HEK293 (cell line): ENCODE data around the gene SYNJ1.
A peak's percentile ranks its signal among the peaks of the same experiment; 100 is the strongest.
"Not testable (repeated sequence)": the region's sequence is repeated elsewhere in the genome, so short reads cannot be mapped to it uniquely, and the experiment has no call there.

Experiments
- CTCF ChIA-PET: fragments of 350-600 bp; formaldehyde crosslinking; extraction: SDS; loops from one replicate; lab custom pipeline; 2021; ENCODE audit warnings: antibody characterized with exemption; lab: Yijun Ruan, JAX
- POLR2A ChIA-PET: fragments of 300-600 bp; formaldehyde crosslinking; extraction: SDS; loops from one replicate; lab custom pipeline; 2020; ENCODE audit warnings: antibody characterized with exemption, inconsistent platforms; lab: Yijun Ruan, JAX
- H3K27ac ChIP-seq: fragments of 200-500 bp; sonication (Bioruptor generic); 2 replicates; pipeline ENCODE4 v1.5.1; 2014; ENCODE audit warnings: low read depth, low read length, control low read depth, inconsistent platforms; ENCODE audit errors: extremely low read depth
- H3K36me3 ChIP-seq, 2 experiments: fragments of 200-500 bp in 1 of 2; sonication (Bioruptor generic) in 1 of 2; 1 replicate in 1 of 2; 2 replicates in 1 of 2; pipeline ENCODE4 v1.5.1; 2014 to 2017; ENCODE audit warnings: inconsistent platforms in 2 of 2, low read length in 2 of 2; ENCODE audit not compliant: control insufficient read depth in 2 of 2, insufficient read depth in 1 of 2
- H3K4me1 ChIP-seq: fragments of 200-500 bp; sonication (Bioruptor generic); 2 replicates; pipeline ENCODE4 v1.5.1; 2014; ENCODE audit warnings: mild to moderate bottlenecking, low read length, inconsistent platforms; ENCODE audit not compliant: control insufficient read depth, insufficient read depth
- H3K4me3 ChIP-seq: 2 replicates; pipeline ENCODE4 v1.5.1; 2011; ENCODE audit warnings: low read depth, mild to moderate bottlenecking, control low read depth, low read length, moderate library complexity
- H3K9me3 ChIP-seq: fragments of 200-500 bp; sonication (Bioruptor generic); 2 replicates; pipeline ENCODE4 v1.5.1; 2014; ENCODE audit warnings: low read depth, low read length, inconsistent platforms; ENCODE audit not compliant: control insufficient read depth, insufficient read depth
- YY2 ChIP-seq: fragments of 450-650 bp; formaldehyde crosslinking; IDR thresholded peaks from 2 replicates; pipeline ENCODE4 v1.5.1; 2016; ENCODE audit warnings: missing biosample characterization, missing genetic modification characterization
- ZEB2 ChIP-seq: fragments of 450-650 bp; formaldehyde crosslinking; IDR thresholded peaks from 2 replicates; pipeline ENCODE4 v1.5.1; 2016; ENCODE audit warnings: missing biosample characterization, missing genetic modification characterization
- ZFP37 ChIP-seq: fragments of 450-650 bp; formaldehyde crosslinking; IDR thresholded peaks from 2 replicates; pipeline ENCODE4 v1.5.1; 2016; ENCODE audit warnings: missing biosample characterization, missing genetic modification characterization
- ZFP41 ChIP-seq: fragments of 450-650 bp; formaldehyde crosslinking; IDR thresholded peaks from 2 replicates; pipeline ENCODE4 v1.5.1; 2016; ENCODE audit warnings: missing biosample characterization, missing genetic modification characterization, borderline replicate concordance
- ZNF324 ChIP-seq: fragments of 450-650 bp; formaldehyde crosslinking; IDR thresholded peaks from 2 replicates; pipeline ENCODE4 v1.5.1; 2016; ENCODE audit warnings: missing biosample characterization, missing genetic modification characterization
- ZNF529 ChIP-seq: fragments of 450-650 bp; formaldehyde crosslinking; IDR thresholded peaks from 2 replicates; pipeline ENCODE4 v1.5.1; 2017; ENCODE audit warnings: missing genetic modification characterization, missing biosample characterization; ENCODE audit not compliant: insufficient replicate concordance
- ZNF610 ChIP-seq: fragments of 450-650 bp; formaldehyde crosslinking; IDR thresholded peaks from 2 replicates; pipeline ENCODE4 v1.5.1; 2016; ENCODE audit warnings: missing biosample characterization, missing genetic modification characterization, borderline replicate concordance
- ZNF629 ChIP-seq: fragments of 450-650 bp; formaldehyde crosslinking; IDR thresholded peaks from 2 replicates; pipeline ENCODE4 v1.5.1; 2017; ENCODE audit warnings: missing biosample characterization, missing genetic modification characterization
- ZNF660 ChIP-seq: fragments of 450-650 bp; IDR thresholded peaks from 2 replicates; pipeline ENCODE4 v1.5.1; 2018; ENCODE audit warnings: missing biosample characterization, mild to moderate bottlenecking, missing genetic modification characterization
- ZNF701 ChIP-seq: fragments of 450-650 bp; formaldehyde crosslinking; IDR thresholded peaks from 2 replicates; pipeline ENCODE4 v1.5.1; 2016; ENCODE audit warnings: missing biosample characterization, missing genetic modification characterization
- ZNF830 ChIP-seq: fragments of 450-650 bp; IDR thresholded peaks from 2 replicates; pipeline ENCODE4 v1.5.0; 2018; ENCODE audit warnings: missing biosample characterization, missing genetic modification characterization, low read depth, mild to moderate bottlenecking, moderate library complexity
- TF ChIP-seq, protein P1 (sequence below): fragments of 450-650 bp; formaldehyde crosslinking; IDR thresholded peaks from 2 replicates; pipeline ENCODE4 v1.5.1; 2016; ENCODE audit warnings: missing biosample characterization, missing genetic modification characterization, low read depth
- TF ChIP-seq, protein P2 (sequence below): fragments of 450-650 bp; formaldehyde crosslinking; IDR thresholded peaks from 2 replicates; pipeline ENCODE4 v1.5.1; 2016; ENCODE audit warnings: missing biosample characterization, missing genetic modification characterization
- TF ChIP-seq, protein P3 (sequence below): fragments of 450-650 bp; formaldehyde crosslinking; IDR thresholded peaks from 2 replicates; pipeline ENCODE4 v1.5.1; 2016; ENCODE audit warnings: missing biosample characterization, missing genetic modification characterization
- TF ChIP-seq, protein P4 (sequence below): fragments of 450-650 bp; formaldehyde crosslinking; IDR thresholded peaks from 2 replicates; pipeline ENCODE4 v1.5.1; 2017; ENCODE audit warnings: missing biosample characterization, missing genetic modification characterization
- TF ChIP-seq, protein P5 (sequence below): fragments of 450-650 bp; formaldehyde crosslinking; IDR thresholded peaks from 2 replicates; pipeline ENCODE4 v1.5.1; 2016; ENCODE audit warnings: missing biosample characterization, missing genetic modification characterization
- TF ChIP-seq, protein P6 (sequence below): fragments of 450-650 bp; formaldehyde crosslinking; conservative IDR thresholded peaks from 2 replicates; pipeline ENCODE4 v1.5.1; 2016; ENCODE audit warnings: low read depth, missing biosample characterization, missing genetic modification characterization
- TF ChIP-seq, protein P7 (sequence below): fragments of 450-650 bp; formaldehyde crosslinking; IDR thresholded peaks from 2 replicates; pipeline ENCODE4 v1.5.1; 2016; ENCODE audit warnings: missing biosample characterization, missing genetic modification characterization

The SYNJ1 gene

DNA sequence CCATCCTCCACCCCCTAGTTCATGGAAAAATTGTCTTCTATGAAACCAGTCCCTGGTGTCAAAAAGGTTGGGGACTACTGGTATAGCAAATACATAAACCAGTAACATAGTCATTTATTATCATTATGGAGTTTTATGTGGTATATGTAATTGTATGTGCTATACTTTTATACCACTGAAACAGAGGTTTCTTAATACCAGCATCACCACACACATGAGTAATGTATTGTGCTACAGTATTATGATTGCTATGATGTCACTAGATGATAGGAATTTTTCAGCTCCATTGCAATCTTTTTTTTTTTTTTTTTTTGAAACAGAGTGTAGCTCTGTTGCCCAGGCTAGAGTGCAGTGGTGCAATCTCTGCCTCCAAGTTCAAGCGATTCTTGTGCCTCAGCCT, 49.5 kb upstream of the SYNJ1 start (continued):
- TF ChIP-seq ZNF629 (tag by site-specific recombination) (peak; percentile 80), ZFP41 (tag by site-specific recombination) (no peak), ZEB2 (no peak), ZNF529 (tag by site-specific recombination) (no peak), ZNF830 (tag by site-specific recombination) (no peak), ZFP37 (tag by site-specific recombination) (no peak), ZNF324 (tag by site-specific recombination) (0 out of 2 replicates have a peak, but pooled peaks have one; percentile 40)
- TF ChIP-seq, protein P1, sequence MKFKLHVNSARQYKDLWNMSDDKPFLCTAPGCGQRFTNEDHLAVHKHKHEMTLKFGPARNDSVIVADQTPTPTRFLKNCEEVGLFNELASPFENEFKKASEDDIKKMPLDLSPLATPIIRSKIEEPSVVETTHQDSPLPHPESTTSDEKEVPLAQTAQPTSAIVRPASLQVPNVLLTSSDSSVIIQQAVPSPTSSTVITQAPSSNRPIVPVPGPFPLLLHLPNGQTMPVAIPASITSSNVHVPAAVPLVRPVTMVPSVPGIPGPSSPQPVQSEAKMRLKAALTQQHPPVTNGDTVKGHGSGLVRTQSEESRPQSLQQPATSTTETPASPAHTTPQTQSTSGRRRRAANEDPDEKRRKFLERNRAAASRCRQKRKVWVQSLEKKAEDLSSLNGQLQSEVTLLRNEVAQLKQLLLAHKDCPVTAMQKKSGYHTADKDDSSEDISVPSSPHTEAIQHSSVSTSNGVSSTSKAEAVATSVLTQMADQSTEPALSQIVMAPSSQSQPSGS, result peak; percentile 87
- TF ChIP-seq, protein P2, sequence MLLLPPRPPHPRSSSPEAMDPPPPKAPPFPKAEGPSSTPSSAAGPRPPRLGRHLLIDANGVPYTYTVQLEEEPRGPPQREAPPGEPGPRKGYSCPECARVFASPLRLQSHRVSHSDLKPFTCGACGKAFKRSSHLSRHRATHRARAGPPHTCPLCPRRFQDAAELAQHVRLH (tag by site-specific recombination), result no peak
- TF ChIP-seq, protein P3, sequence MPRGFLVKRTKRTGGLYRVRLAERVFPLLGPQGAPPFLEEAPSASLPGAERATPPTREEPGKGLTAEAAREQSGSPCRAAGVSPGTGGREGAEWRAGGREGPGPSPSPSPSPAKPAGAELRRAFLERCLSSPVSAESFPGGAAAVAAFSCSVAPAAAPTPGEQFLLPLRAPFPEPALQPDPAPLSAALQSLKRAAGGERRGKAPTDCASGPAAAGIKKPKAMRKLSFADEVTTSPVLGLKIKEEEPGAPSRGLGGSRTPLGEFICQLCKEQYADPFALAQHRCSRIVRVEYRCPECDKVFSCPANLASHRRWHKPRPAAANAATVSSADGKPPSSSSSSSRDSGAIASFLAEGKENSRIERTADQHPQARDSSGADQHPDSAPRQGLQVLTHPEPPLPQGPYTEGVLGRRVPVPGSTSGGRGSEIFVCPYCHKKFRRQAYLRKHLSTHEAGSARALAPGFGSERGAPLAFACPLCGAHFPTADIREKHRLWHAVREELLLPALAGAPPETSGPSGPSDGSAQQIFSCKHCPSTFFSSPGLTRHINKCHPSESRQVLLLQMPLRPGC, result no peak
- TF ChIP-seq, protein P4, sequence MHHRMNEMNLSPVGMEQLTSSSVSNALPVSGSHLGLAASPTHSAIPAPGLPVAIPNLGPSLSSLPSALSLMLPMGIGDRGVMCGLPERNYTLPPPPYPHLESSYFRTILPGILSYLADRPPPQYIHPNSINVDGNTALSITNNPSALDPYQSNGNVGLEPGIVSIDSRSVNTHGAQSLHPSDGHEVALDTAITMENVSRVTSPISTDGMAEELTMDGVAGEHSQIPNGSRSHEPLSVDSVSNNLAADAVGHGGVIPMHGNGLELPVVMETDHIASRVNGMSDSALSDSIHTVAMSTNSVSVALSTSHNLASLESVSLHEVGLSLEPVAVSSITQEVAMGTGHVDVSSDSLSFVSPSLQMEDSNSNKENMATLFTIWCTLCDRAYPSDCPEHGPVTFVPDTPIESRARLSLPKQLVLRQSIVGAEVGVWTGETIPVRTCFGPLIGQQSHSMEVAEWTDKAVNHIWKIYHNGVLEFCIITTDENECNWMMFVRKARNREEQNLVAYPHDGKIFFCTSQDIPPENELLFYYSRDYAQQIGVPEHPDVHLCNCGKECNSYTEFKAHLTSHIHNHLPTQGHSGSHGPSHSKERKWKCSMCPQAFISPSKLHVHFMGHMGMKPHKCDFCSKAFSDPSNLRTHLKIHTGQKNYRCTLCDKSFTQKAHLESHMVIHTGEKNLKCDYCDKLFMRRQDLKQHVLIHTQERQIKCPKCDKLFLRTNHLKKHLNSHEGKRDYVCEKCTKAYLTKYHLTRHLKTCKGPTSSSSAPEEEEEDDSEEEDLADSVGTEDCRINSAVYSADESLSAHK (tag by site-specific recombination), result no peak

DNA sequence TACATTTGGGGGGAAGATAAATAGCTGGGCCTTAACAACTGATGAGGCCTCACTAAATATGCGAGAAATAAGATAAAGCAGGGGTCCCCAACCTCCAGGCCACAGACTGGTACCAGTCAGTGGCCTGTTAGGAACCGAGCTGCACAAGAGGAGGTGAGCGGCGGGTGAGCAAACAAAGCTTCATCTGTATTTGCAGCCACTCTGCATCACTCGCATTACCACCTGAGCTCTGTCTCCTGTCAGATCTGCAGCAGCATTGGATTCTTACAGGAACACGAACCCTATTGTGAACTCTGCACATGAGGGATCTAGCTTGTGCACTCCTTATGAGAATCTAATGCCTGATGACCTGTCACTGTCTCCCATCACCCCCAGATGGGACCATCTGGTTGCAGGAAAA, 48.9 kb upstream of the SYNJ1 start:
- TF ChIP-seq ZNF701 (tag by site-specific recombination) (no peak), ZFP41 (tag by site-specific recombination) (no peak), YY2 (tag by site-specific recombination) (no peak), ZNF660 (tag by site-specific recombination) (no peak), ZNF610 (tag by site-specific recombination) (peak; percentile 93)
- TF ChIP-seq, protein P5, sequence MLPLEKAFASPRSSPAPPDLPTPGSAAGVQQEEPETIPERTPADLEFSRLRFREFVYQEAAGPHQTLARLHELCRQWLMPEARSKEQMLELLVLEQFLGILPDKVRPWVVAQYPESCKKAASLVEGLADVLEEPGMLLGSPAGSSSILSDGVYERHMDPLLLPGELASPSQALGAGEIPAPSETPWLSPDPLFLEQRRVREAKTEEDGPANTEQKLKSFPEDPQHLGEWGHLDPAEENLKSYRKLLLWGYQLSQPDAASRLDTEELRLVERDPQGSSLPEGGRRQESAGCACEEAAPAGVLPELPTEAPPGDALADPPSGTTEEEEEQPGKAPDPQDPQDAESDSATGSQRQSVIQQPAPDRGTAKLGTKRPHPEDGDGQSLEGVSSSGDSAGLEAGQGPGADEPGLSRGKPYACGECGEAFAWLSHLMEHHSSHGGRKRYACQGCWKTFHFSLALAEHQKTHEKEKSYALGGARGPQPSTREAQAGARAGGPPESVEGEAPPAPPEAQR (tag by site-specific recombination), result no peak
- TF ChIP-seq, protein P6, sequence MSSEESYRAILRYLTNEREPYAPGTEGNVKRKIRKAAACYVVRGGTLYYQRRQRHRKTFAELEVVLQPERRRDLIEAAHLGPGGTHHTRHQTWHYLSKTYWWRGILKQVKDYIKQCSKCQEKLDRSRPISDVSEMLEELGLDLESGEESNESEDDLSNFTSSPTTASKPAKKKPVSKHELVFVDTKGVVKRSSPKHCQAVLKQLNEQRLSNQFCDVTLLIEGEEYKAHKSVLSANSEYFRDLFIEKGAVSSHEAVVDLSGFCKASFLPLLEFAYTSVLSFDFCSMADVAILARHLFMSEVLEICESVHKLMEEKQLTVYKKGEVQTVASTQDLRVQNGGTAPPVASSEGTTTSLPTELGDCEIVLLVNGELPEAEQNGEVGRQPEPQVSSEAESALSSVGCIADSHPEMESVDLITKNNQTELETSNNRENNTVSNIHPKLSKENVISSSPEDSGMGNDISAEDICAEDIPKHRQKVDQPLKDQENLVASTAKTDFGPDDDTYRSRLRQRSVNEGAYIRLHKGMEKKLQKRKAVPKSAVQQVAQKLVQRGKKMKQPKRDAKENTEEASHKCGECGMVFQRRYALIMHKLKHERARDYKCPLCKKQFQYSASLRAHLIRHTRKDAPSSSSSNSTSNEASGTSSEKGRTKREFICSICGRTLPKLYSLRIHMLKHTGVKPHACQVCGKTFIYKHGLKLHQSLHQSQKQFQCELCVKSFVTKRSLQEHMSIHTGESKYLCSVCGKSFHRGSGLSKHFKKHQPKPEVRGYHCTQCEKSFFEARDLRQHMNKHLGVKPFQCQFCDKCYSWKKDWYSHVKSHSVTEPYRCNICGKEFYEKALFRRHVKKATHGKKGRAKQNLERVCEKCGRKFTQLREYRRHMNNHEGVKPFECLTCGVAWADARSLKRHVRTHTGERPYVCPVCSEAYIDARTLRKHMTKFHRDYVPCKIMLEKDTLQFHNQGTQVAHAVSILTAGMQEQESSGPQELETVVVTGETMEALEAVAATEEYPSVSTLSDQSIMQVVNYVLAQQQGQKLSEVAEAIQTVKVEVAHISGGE, result no peak
- TF ChIP-seq, protein P7, sequence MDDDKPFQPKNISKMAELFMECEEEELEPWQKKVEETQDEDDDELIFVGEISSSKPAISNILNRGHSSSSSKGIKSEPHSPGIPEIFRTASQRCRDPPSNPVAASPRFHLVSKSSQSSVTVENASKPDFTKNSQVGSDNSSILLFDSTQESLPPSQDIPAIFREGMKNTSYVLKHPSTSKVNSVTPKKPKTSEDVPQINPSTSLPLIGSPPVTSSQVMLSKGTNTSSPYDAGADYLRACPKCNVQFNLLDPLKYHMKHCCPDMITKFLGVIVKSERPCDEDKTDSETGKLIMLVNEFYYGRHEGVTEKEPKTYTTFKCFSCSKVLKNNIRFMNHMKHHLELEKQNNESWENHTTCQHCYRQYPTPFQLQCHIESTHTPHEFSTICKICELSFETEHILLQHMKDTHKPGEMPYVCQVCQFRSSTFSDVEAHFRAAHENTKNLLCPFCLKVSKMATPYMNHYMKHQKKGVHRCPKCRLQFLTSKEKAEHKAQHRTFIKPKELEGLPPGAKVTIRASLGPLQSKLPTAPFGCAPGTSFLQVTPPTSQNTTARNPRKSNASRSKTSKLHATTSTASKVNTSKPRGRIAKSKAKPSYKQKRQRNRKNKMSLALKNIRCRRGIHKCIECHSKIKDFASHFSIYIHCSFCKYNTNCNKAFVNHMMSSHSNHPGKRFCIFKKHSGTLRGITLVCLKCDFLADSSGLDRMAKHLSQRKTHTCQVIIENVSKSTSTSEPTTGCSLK (tag by site-specific recombination), result no peak
- Histone ChIP-seq H3K9me3 (no peaks in the 10 kb centered on the region), H3K4me1 (no peaks in the 10 kb centered on the region), H3K4me3 (no peak overlapping the region), H3K27ac (no peak overlapping the region), H3K36me3 (no peaks in the 10 kb centered on the region; a peak in 1 of 3 replicates)
- ChIA-PET POLR2A (interaction anchor here (1.0 to 1.2 kb wide), 2 partner anchors 23 to 49 kb away, joined by 3 read pairs; partner anchors contain the start of gene SYNJ1), CTCF (interaction anchor here (0.6 kb wide), 1 partner anchor 710 kb away, joined by 3 read pairs; no protein-coding TSS in a partner anchor)

DNA sequence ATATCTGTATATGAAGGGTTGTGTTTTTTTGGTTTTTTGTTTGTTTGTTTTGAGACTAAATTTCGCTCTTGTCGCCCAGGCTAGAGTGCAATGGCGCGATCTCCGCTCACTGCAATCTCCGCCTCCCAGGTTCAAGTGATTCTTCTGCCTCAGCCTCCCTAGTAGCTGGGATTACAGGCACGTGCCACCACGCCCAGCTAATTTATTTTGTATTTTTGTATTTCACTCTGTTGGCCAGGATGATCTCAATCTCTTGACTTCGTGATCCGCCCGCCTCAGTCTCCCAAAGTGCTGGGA, 45.2 kb upstream of the SYNJ1 start:
- H3K4me3 ChIP-seq, H3K27ac ChIP-seq, H3K9me3 ChIP-seq, H3K4me1 ChIP-seq: not testable (repeated sequence)
- ChIA-PET CTCF (interaction anchor here (0.5 to 2.2 kb wide), 7 partner anchors 8 to 420 kb away, joined by 3 to 7 read pairs (median 4); no protein-coding TSS in a partner anchor), POLR2A (interaction anchor here (3.5 kb wide), 1 partner anchor 16 kb away, joined by 24 read pairs; no protein-coding TSS in a partner anchor)
- H3K36me3 ChIP-seq, result peaks cover 11 to 16% of the 10 kb centered on the region in 2 experiments
